ENCODE results near the gene DRAM1. TPM values are rescaled to one million over a fixed set of nuclear protein-coding genes. Genes with fewer than 3 reads are reported as not detected.

The DRAM1 gene
- total and polyA plus RNA-seq, 9 of the 15 experiments (the other 6 are each of a cell fraction or from before 2014, with no cell fraction given) = 1.4 to 4.3 (median 2.7) TPM

- TF ChIP-seq CGGBP1 (CRISPR knock-in tag; IDR thresholded peaks at IDR 0.05) (no peak), HMG20A (CRISPR knock-in tag; conservative IDR thresholded peaks at IDR 0.05) (no peak), GTF2B (IDR thresholded peaks at IDR 0.05; ENCODE audit: extremely low read depth, insufficient read length) (no peak), NR2C2 (CRISPR knock-in tag; IDR thresholded peaks at IDR 0.05) (no peak), NR2C2 (tag; IDR thresholded peaks at IDR 0.05) (no peak), CREB5 (CRISPR knock-in tag; IDR thresholded peaks at IDR 0.05) (no peak), FOXJ3 (CRISPR knock-in tag; IDR thresholded peaks at IDR 0.05) (no peak), DLX4 (CRISPR knock-in tag; IDR thresholded peaks at IDR 0.05) (no peak), IRF1 (CRISPR knock-in tag; IDR thresholded peaks at IDR 0.05; ENCODE audit: borderline replicate concordance) (no peak), IRF2 (CRISPR knock-in tag; IDR thresholded peaks at IDR 0.05) (no peak), HDAC1 (IDR thresholded peaks at IDR 0.05) (peak in 1 of 2 experiments; percentile 59; a peak in 2 of 4 replicates), HNRNPK (IDR thresholded peaks at IDR 0.05; ENCODE audit: low read depth, low read length, poor library complexity, severe bottlenecking) (no peak), ZNF274 (IDR thresholded peaks at IDR 0.05; ENCODE audit: borderline replicate concordance, low read depth, low read length) (no peak), BHLHE40 (IDR thresholded peaks at IDR 0.05; ENCODE audit: low read length) (peak; percentile 77; the same call in 1 of the 2 replicates), SAFB2 (IDR thresholded peaks at IDR 0.05; ENCODE audit: borderline replicate concordance, low read depth, low read length, severe bottlenecking) (no peak), ZNF57 (CRISPR knock-in tag; IDR thresholded peaks at IDR 0.05) (no peak), TAF7 (tag; IDR thresholded peaks at IDR 0.05) (no peak), RUNX1 (IDR thresholded peaks at IDR 0.05; ENCODE audit: low read depth) (no peak), MEF2D (tag; conservative IDR thresholded peaks at IDR 0.05; ENCODE audit: low read depth) (no peak), HBP1 (CRISPR knock-in tag; IDR thresholded peaks at IDR 0.05) (no peak), DPF2 (IDR thresholded peaks at IDR 0.05) (peak; percentile 95), ZNF134 (CRISPR knock-in tag; conservative IDR thresholded peaks at IDR 0.05) (no peak), ZFP1 (CRISPR knock-in tag; IDR thresholded peaks at IDR 0.05) (peak; percentile 97), TFAM (CRISPR knock-in tag; conservative IDR thresholded peaks at IDR 0.05) (no peak), ZNF174 (CRISPR knock-in tag; IDR thresholded peaks at IDR 0.05) (no peak), HCFC1 (IDR thresholded peaks at IDR 0.05; ENCODE audit: low read depth, low read length) (no peak), PHB2 (IDR thresholded peaks at IDR 0.05; ENCODE audit: low read depth) (no peak)
Measured at GRCh38 chr12:101855364-101855884, 22.0 kb upstream of the DRAM1 start (continued).

Data from K562 (cell line).